Central memory CD8-positive, alpha-beta T cell (primary cell): ENCODE measurements around the gene DCST2.
"Not testable (repeated sequence)": the region's sequence is repeated elsewhere in the genome, so short reads cannot be mapped to it uniquely, and the experiment has no call there.

ENCODE experiments used
- ATAC-seq: fragments of 150-1000 bp; cut with Tn5 transposase; replicated peaks from 2 replicates; pipeline ENCODE4 v1.10.0; 2022; ENCODE audit warnings: mild to moderate bottlenecking, moderate FRiP score, moderate number of reproducible peaks; ENCODE audit not compliant: poor library complexity, severe bottlenecking; ENCODE audit errors: extremely low read depth
- DNase-seq, 2 donors: peaks; one replicate each; pipeline ENCODE4 v3.0.0; 2021; ENCODE audit warnings: low spot score in 2 of 2
- H3K27ac Mint-ChIP-seq: one replicate; pipeline ENCODE4 v1.8.0; 2022; ENCODE audit warnings: low read depth, mild to moderate bottlenecking, moderate library complexity, mixed read lengths
- H3K27me3 Mint-ChIP-seq: one replicate; pipeline ENCODE4 v1.8.0; 2022; ENCODE audit warnings: mixed read lengths
- H3K36me3 Mint-ChIP-seq: one replicate; pipeline ENCODE4 v1.8.0; 2022; ENCODE audit warnings: mild to moderate bottlenecking, moderate library complexity, mixed read lengths; ENCODE audit not compliant: insufficient read depth
- H3K4me1 Mint-ChIP-seq: one replicate; pipeline ENCODE4 v1.8.0; 2022; ENCODE audit warnings: mixed read lengths
- H3K4me3 Mint-ChIP-seq: one replicate; pipeline ENCODE4 v1.8.0; 2022; ENCODE audit warnings: mild to moderate bottlenecking, moderate library complexity, mixed read lengths
- H3K9me3 Mint-ChIP-seq: one replicate; pipeline ENCODE4 v1.8.0; 2022; ENCODE audit warnings: mixed read lengths

Gene DCST2

GRCh38 chr1:154998201-154998780 is 35.3 kb downstream of the DCST2 start:
- ATAC-seq, result no peak
- Mint-ChIP-seq H3K4me1 (peaks cover 26% of the 10 kb centered on the region), H3K4me3 (no peak overlapping the region), H3K27me3 (no peaks in the 10 kb centered on the region), H3K27ac (no peak overlapping the region), H3K36me3 (peaks cover 10% of the 10 kb centered on the region), H3K9me3 (no peaks in the 10 kb centered on the region)
- DNase-seq, result no peak

- peaks cover 10% of the 10 kb centered on the region for H3K36me3 Mint-ChIP-seq
- H3K9me3 Mint-ChIP-seq, result no peaks in the 10 kb centered on the region
- DNase-seq (no peak), ATAC-seq (no peak)
- peaks cover 22% of the 10 kb centered on the region for H3K4me1 Mint-ChIP-seq
- no peaks in the 10 kb centered on the region for H3K27me3 Mint-ChIP-seq
- H3K27ac Mint-ChIP-seq, result no peak overlapping the region
- no peak overlapping the region for H3K4me3 Mint-ChIP-seq
Measured at GRCh38 chr1:154996966-154997701, 36.4 kb downstream of the DCST2 start.

DNA sequence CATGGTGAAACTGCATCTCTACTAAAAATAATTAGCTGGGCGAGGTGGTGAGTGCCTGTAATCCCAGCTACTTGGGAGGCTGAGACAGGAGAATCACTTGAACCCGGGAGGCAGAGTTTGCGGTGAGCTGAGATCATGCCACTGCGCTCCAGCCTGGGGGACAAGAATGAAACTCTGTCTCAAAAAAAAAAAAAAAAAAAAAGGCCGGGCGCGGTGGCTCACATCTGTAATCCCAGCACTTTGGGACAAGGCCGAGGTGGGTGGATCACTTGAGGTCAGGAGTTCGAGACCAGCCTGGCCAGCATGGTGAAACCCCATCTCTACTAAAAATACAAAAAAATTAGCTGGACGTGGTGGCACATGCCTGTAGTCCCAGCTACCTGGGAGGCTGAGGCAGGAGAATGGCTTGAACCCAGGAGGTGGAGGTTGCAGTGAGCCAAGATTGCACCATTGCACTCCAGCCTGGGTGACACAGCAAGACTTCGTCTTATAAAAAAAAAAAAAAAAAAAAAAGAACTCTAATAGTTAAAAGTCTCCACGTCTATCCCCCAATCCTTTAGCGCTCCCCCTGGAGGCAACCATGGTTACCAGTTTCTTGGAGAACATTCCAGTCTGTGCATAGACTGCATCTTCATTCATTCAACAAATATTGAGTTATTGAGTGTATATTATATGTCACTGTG is 38.1 kb downstream of the DCST2 start:
- H3K4me1 Mint-ChIP-seq, result peaks cover 22% of the 10 kb centered on the region
- H3K27me3 Mint-ChIP-seq, H3K4me3 Mint-ChIP-seq, H3K9me3 Mint-ChIP-seq, DNase-seq, H3K36me3 Mint-ChIP-seq, ATAC-seq: not testable (repeated sequence)
- H3K27ac Mint-ChIP-seq, result peak overlapping the region; percentile 71

- peak overlapping the region; percentile 71 for H3K27ac Mint-ChIP-seq
- H3K27me3 Mint-ChIP-seq, result no peaks in the 10 kb centered on the region
- DNase-seq, result no peak
- no peaks in the 10 kb centered on the region for H3K9me3 Mint-ChIP-seq
- ATAC-seq, result no peak
- H3K4me3 Mint-ChIP-seq, result no peak overlapping the region
- H3K4me1 Mint-ChIP-seq, result peaks cover 19% of the 10 kb centered on the region
- peaks cover 15% of the 10 kb centered on the region for H3K36me3 Mint-ChIP-seq
Measured at GRCh38 chr1:154994591-154994990, 39.0 kb downstream of the DCST2 start.

DNA sequence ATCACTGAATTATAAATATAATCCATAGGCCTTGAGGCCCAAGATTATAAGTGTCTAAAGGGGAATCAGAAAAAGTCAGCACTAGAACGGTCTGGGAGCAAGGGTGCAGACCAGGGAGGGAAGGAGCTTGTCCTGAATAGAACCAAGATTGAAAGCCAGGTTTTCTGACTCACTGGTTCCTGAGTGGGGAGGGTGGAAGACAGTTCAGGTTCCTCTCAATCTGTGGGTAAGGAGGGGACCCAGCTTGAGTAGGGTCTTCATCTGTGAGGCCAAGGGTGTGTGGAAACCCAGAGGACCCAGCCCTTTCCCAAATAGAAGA is 39.4 kb downstream of the DCST2 start:
- H3K27ac Mint-ChIP-seq, result no peak overlapping the region
- peaks cover 15% of the 10 kb centered on the region for H3K36me3 Mint-ChIP-seq
- peaks cover 20% of the 10 kb centered on the region for H3K4me1 Mint-ChIP-seq
- H3K27me3 Mint-ChIP-seq, result no peaks in the 10 kb centered on the region
- no peak overlapping the region for H3K4me3 Mint-ChIP-seq
- no peaks in the 10 kb centered on the region for H3K9me3 Mint-ChIP-seq
- DNase-seq (no peak), ATAC-seq (no peak)

DNA sequence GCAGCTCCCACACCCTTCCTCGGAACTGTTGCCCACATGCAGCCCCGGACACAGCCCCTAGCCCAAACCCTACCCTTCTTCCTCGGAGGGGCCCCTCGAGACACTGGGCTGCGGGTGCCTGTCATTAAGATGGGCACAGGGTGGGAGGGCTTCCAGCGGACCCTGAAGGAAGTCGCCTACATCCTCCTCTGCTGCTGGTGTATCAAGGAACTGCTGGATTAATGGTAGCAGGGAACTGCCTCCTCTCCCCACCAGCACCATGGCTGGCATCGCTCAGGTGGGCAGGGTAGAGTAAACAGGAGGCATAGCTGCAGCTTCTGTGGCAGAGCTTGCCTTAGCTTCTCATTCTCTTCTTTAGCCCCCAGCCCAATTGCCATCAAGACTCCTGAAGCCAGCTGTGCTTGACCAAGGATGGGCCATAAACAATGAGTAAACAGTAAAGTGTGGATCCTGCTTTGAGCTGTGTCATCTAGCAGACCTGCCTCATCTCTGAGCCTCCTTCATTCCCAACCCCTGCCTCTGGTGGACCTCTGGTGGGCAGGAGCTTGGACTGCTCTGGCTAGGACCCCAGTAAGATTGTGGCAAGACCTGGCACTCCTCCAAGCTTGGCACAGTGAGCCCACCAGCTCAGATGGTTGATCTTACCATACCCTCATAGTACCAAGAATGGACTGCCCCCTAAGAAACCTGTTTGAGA is 39.9 kb downstream of the DCST2 start, which contains the start of gene LENEP:
TSS of gene LENEP (plus strand) at position 15 of the 697 bp plus-strand sequence. CDS start at position 37, 22 bp downstream.
- Mint-ChIP-seq H3K27me3 (no peaks in the 10 kb centered on the region), H3K9me3 (no peaks in the 10 kb centered on the region), H3K27ac (no peak within 1 kb of the TSS), H3K36me3 (peaks cover 11% of the 10 kb centered on the region), H3K4me1 (peaks cover 20% of the 10 kb centered on the region), H3K4me3 (no peak within 1 kb of the TSS)
- DNase-seq (no peak), ATAC-seq (no peak)

- Mint-ChIP-seq H3K4me3 (no peak overlapping the region), H3K4me1 (peaks cover 20% of the 10 kb centered on the region), H3K9me3 (no peaks in the 10 kb centered on the region), H3K27me3 (no peaks in the 10 kb centered on the region), H3K36me3 (peaks cover 18% of the 10 kb centered on the region), H3K27ac (no peak overlapping the region)
- DNase-seq (no peak), ATAC-seq (no peak)
Measured at GRCh38 chr1:154992721-154993571, 40.6 kb downstream of the DCST2 start.

GRCh38 chr1:154990276-154990675 is 43.3 kb downstream of the DCST2 start:
- no peaks in the 10 kb centered on the region for H3K27me3 Mint-ChIP-seq
- no peaks in the 10 kb centered on the region for H3K9me3 Mint-ChIP-seq
- no peak for DNase-seq
- H3K27ac Mint-ChIP-seq, result no peak overlapping the region
- H3K4me1 Mint-ChIP-seq, result peaks cover 14% of the 10 kb centered on the region
- ATAC-seq, result no peak
- H3K36me3 Mint-ChIP-seq, result peaks cover 31% of the 10 kb centered on the region
- H3K4me3 Mint-ChIP-seq, result no peak overlapping the region

DNA sequence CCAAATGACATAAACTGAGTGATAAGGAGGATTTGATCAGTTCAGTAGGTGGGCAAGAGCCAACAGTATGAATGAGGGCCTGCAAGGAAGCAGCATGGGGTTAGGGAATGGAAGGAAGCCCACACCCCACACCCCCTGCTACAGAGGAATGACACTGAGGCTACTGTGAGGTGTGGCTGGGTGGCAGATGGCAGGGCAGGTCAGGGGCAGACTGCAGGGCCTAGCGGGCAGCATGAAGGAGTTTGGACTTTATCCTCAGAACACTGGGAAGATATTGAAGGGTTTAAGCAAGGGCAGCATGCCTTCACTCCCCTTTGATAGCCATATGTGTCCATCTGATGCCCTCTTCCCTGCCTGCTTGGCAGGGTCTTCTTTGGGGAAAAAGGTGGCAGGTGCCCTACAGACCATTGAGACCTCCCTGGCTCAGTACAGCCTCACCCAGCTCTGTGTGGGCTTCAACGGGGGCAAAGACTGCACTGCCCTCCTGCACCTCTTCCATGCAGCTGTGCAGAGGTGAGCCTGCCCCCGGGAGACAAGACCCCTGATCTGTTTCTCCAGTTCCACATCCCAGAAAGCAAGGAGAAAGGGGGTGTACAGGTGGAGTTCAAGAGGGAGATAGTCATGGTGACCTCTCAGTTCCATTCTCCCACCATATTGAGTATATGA is 44.3 kb downstream of the DCST2 start:
- Mint-ChIP-seq H3K36me3 (peaks cover 33% of the 10 kb centered on the region), H3K4me1 (peaks cover 14% of the 10 kb centered on the region), H3K27me3 (no peaks in the 10 kb centered on the region), H3K4me3 (no peak overlapping the region), H3K27ac (no peak overlapping the region), H3K9me3 (no peaks in the 10 kb centered on the region)
- no peak for ATAC-seq
- DNase-seq, result no peak

- Mint-ChIP-seq H3K27me3 (no peaks in the 10 kb centered on the region), H3K4me1 (peaks cover 14% of the 10 kb centered on the region), H3K4me3 (no peak overlapping the region), H3K27ac (no peak overlapping the region), H3K36me3 (peaks cover 32% of the 10 kb centered on the region), H3K9me3 (no peaks in the 10 kb centered on the region)
- ATAC-seq, result no peak
- DNase-seq, result no peak
Measured at GRCh38 chr1:154988058-154988954, 45.3 kb downstream of the DCST2 start.

DNA sequence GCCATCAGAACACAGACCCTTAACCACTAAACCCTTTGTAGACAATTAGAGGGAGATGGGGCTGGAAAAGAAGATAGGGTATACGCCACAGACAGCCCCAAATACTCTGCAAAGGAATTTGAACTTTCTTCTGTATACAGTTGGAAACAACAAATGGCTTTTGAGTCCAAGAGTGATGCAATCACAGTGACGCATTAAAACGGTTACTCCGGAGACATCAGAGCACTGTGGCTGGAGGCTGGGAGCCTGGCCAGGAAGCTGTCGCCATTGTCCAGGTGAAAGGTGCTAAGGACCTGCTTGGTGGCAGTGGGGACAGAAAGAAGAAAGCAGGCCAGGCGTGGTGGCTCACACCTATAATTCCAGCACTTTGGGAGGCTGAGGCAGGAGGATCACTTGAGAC is 46.3 kb downstream of the DCST2 start:
- no peak for ATAC-seq
- H3K9me3 Mint-ChIP-seq, result no peaks in the 10 kb centered on the region
- DNase-seq, result no peak
- no peak overlapping the region for H3K4me3 Mint-ChIP-seq
- no peak overlapping the region for H3K27ac Mint-ChIP-seq
- H3K4me1 Mint-ChIP-seq, result peaks cover 14% of the 10 kb centered on the region
- H3K27me3 Mint-ChIP-seq, result no peaks in the 10 kb centered on the region
- H3K36me3 Mint-ChIP-seq, result peaks cover 32% of the 10 kb centered on the region
